ENCODE results near the gene SPTBN2. TPM values are rescaled to one million over a fixed set of nuclear protein-coding genes. Genes with fewer than 3 reads are reported as not detected.

Gene SPTBN2
- total RNA-seq, 1 donor from 2014 or later = 11.5 TPM

GRCh38 chr11:66717925-66718319 is 11.1 kb downstream of the SPTBN2 start:
- Histone ChIP-seq H3K9me3 (ENCODE audit: control insufficient read depth in 3 of 3, low read length in 3 of 3) (no peaks in the 10 kb centered on the region), H3K9ac (ENCODE audit: low read depth in 1 of 3, low read length in 3 of 3) (no peak overlapping the region), H3K4me1 (ENCODE audit: control insufficient read depth in 3 of 3, insufficient read depth in 3 of 3, low read length in 3 of 3) (no peaks in the 10 kb centered on the region), H3K27me3 (ENCODE audit: control insufficient read depth in 3 of 3, insufficient read depth in 3 of 3, low read length in 3 of 3) (peaks cover 24 to 40% (median 26%) of the 10 kb centered on the region in 3 donors), H3K4me3 (ENCODE audit: low read length in 3 of 3) (no peak overlapping the region), H3K27ac (ENCODE audit: low read depth, low read length) (no peak overlapping the region), H3K36me3 (ENCODE audit: control insufficient read depth in 3 of 3, insufficient read depth in 3 of 3, low read length in 3 of 3) (no peaks in the 10 kb centered on the region)

DNA sequence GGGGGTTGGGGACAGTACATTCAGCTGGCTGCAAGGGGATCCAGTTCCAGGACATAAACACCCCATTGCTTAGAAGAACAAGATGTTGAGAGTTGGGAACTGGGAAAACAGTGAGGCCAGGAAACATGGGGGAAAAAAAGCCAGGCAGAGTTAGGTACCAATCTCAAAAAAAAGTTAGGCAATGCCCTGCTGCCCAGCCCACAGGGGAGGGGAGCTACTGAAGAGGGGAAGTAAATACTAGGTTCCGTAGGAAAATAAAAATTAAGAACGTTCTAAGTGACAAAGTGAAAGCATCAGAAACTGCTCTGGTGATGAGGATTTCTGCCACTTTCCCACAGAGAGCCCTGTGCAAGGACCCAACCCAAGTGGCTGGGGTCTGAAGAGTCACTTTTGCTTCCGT is 12.0 kb downstream of the SPTBN2 start:
- no peaks in the 10 kb centered on the region for H3K9me3 ChIP-seq (ENCODE audit: control insufficient read depth in 3 of 3, low read length in 3 of 3)
- H3K4me3 ChIP-seq (ENCODE audit: low read length in 3 of 3) = no peak overlapping the region
- H3K4me1 ChIP-seq (ENCODE audit: control insufficient read depth in 3 of 3, insufficient read depth in 3 of 3, low read length in 3 of 3) = no peaks in the 10 kb centered on the region
- no peaks in the 10 kb centered on the region for H3K36me3 ChIP-seq (ENCODE audit: control insufficient read depth in 3 of 3, insufficient read depth in 3 of 3, low read length in 3 of 3)
- no peak overlapping the region for H3K9ac ChIP-seq (ENCODE audit: low read depth in 1 of 3, low read length in 3 of 3)
- H3K27me3 ChIP-seq (ENCODE audit: control insufficient read depth in 3 of 3, insufficient read depth in 3 of 3, low read length in 3 of 3) = peaks cover 24 to 40% (median 26%) of the 10 kb centered on the region in 3 donors
- no peak overlapping the region for H3K27ac ChIP-seq (ENCODE audit: low read depth, low read length)

DNA sequence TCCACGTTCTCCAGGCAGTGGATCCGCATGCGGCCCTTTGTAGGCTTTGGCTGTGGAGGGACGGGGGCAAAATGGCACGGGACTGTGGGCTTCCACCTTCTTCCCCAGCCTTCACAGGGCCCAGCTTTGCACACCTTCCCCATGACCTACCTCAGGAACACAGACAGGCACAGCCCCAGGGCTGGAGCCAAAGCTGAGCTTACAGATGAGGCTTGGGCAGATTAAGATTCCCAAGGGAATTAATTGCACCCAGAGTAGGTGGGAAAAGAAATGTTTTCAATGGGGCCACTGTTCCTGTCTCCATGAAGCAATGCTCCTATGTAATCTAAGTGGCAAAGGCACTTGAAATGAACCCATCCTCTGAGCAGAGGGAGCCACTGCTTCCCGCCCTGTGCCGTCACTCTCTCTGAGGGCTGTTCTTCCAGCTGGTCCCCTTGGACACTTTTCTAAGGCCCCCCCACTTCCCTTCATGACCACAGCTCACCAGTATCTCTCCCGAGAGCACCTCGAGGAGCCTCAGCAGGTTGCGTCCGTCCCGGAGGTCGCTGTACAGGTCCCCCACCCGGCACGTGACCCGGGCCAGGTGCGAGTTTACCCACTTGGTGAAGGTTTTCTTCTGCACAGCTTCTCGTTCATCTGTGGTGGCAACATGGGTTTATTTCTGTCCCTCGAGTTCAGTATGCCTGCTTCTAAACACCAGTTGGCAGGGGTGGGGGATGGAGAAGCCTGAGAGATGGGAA is 13.5 kb downstream of the SPTBN2 start:
- Histone ChIP-seq H3K36me3 (ENCODE audit: control insufficient read depth in 3 of 3, insufficient read depth in 3 of 3, low read length in 3 of 3) (no peaks in the 10 kb centered on the region), H3K27me3 (ENCODE audit: control insufficient read depth in 3 of 3, insufficient read depth in 3 of 3, low read length in 3 of 3) (peaks cover 22 to 35% (median 24%) of the 10 kb centered on the region in 3 donors), H3K27ac (ENCODE audit: low read depth, low read length) (no peak overlapping the region), H3K9me3 (ENCODE audit: control insufficient read depth in 3 of 3, low read length in 3 of 3) (no peaks in the 10 kb centered on the region), H3K9ac (ENCODE audit: low read depth in 1 of 3, low read length in 3 of 3) (no peak overlapping the region), H3K4me1 (ENCODE audit: control insufficient read depth in 3 of 3, insufficient read depth in 3 of 3, low read length in 3 of 3) (no peaks in the 10 kb centered on the region), H3K4me3 (ENCODE audit: low read length in 3 of 3) (no peak overlapping the region)

DNA sequence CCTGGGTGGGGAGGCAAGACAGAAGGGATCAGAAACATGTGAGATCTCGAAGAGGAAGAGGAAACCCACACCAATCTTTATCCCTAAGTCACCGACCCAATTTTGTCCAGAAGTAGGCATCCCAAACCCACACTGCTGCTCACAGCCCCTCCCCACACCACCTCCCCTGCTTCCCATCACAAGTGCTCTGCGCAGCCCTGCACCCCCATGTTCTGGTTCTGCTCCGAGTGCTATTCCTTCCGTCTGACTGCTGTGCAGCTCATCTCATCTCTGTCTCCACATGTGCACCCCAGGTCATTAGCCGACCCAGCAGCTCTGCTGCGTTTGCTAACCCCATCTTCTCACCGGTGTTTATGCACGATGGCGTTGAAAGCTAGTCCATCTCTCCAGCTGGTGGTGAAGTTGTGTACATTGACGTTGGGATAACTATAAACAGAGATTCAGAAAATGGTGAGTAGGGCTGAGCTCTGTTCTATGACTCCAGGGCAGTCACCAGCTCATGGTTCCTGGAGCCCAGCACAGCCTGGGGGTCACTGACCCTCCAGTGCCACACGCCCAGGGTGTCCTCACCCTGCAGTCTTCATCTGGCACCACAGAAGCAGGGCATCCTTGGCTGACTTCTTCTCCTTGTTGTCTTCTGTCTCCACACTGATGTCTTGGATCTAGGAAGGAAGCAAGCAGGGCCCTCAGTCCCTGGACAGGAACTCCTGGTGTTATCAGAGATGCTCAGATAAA is 15.1 kb downstream of the SPTBN2 start:
- H3K9ac ChIP-seq (ENCODE audit: low read depth in 1 of 3, low read length in 3 of 3) = no peak overlapping the region
- H3K36me3 ChIP-seq (ENCODE audit: control insufficient read depth in 3 of 3, insufficient read depth in 3 of 3, low read length in 3 of 3) = no peaks in the 10 kb centered on the region
- peaks cover 10 to 22% (median 11%) of the 10 kb centered on the region in 3 donors for H3K27me3 ChIP-seq (ENCODE audit: control insufficient read depth in 3 of 3, insufficient read depth in 3 of 3, low read length in 3 of 3)
- no peaks in the 10 kb centered on the region for H3K4me1 ChIP-seq (ENCODE audit: control insufficient read depth in 3 of 3, insufficient read depth in 3 of 3, low read length in 3 of 3)
- no peak overlapping the region for H3K4me3 ChIP-seq (ENCODE audit: low read length in 3 of 3)
- H3K27ac ChIP-seq (ENCODE audit: low read depth, low read length) = no peak overlapping the region
- no peaks in the 10 kb centered on the region for H3K9me3 ChIP-seq (ENCODE audit: control insufficient read depth in 3 of 3, low read length in 3 of 3)

GRCh38 chr11:66710384-66710930 is 18.6 kb downstream of the SPTBN2 start:
- no peak overlapping the region for H3K27ac ChIP-seq (ENCODE audit: low read depth, low read length)
- no peak overlapping the region for H3K9ac ChIP-seq (ENCODE audit: low read depth in 1 of 3, low read length in 3 of 3)
- H3K36me3 ChIP-seq (ENCODE audit: control insufficient read depth in 3 of 3, insufficient read depth in 3 of 3, low read length in 3 of 3) = no peaks in the 10 kb centered on the region
- H3K4me1 ChIP-seq (ENCODE audit: control insufficient read depth in 3 of 3, insufficient read depth in 3 of 3, low read length in 3 of 3) = no peaks in the 10 kb centered on the region
- no peaks in the 10 kb centered on the region for H3K9me3 ChIP-seq (ENCODE audit: control insufficient read depth in 3 of 3, low read length in 3 of 3)
- peaks cover 0 to 5% (median 0%) of the 10 kb centered on the region in 3 donors for H3K27me3 ChIP-seq (ENCODE audit: control insufficient read depth in 3 of 3, insufficient read depth in 3 of 3, low read length in 3 of 3)
- no peak overlapping the region for H3K4me3 ChIP-seq (ENCODE audit: low read length in 3 of 3)

DNA sequence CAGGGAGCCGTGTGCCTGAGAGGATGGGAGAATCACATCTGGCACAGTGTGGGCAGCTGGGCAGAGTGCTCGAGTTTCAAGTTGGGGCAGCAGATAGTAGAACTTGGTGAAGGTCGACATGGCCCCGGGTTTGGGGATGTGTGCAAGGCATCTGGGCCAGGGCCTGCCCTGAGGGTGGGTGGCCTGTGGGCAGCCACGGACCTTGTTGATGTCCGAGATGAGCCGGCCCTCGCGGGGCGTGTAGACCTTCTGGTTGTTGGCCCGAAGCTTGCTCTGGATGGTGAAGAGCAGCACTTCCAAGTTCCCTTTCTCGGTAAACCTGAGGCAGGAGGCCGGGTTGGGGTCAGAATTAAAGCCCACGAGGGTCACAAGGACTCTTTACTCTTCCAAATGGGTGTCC is 20.3 kb downstream of the SPTBN2 start:
- Histone ChIP-seq H3K27ac (ENCODE audit: low read depth, low read length) (no peak overlapping the region), H3K4me3 (ENCODE audit: low read length in 3 of 3) (no peak overlapping the region), H3K9me3 (ENCODE audit: control insufficient read depth in 3 of 3, low read length in 3 of 3) (no peaks in the 10 kb centered on the region), H3K27me3 (ENCODE audit: control insufficient read depth in 3 of 3, insufficient read depth in 3 of 3, low read length in 3 of 3) (no peaks in the 10 kb centered on the region), H3K4me1 (ENCODE audit: control insufficient read depth in 3 of 3, insufficient read depth in 3 of 3, low read length in 3 of 3) (no peaks in the 10 kb centered on the region), H3K9ac (ENCODE audit: low read depth in 1 of 3, low read length in 3 of 3) (no peak overlapping the region), H3K36me3 (ENCODE audit: control insufficient read depth in 3 of 3, insufficient read depth in 3 of 3, low read length in 3 of 3) (no peaks in the 10 kb centered on the region)

- no peaks in the 10 kb centered on the region for H3K4me1 ChIP-seq (ENCODE audit: control insufficient read depth in 3 of 3, insufficient read depth in 3 of 3, low read length in 3 of 3)
- no peak overlapping the region for H3K9ac ChIP-seq (ENCODE audit: low read depth in 1 of 3, low read length in 3 of 3)
- no peaks in the 10 kb centered on the region for H3K27me3 ChIP-seq (ENCODE audit: control insufficient read depth in 3 of 3, insufficient read depth in 3 of 3, low read length in 3 of 3)
- H3K27ac ChIP-seq (ENCODE audit: low read depth, low read length) = no peak overlapping the region
- H3K9me3 ChIP-seq (ENCODE audit: control insufficient read depth in 3 of 3, low read length in 3 of 3) = no peaks in the 10 kb centered on the region
- no peak overlapping the region for H3K4me3 ChIP-seq (ENCODE audit: low read length in 3 of 3)
- no peaks in the 10 kb centered on the region for H3K36me3 ChIP-seq (ENCODE audit: control insufficient read depth in 3 of 3, insufficient read depth in 3 of 3, low read length in 3 of 3)
These were observed 20.9 kb downstream of the SPTBN2 start for GRCh38 chr11:66708094-66708493.

DNA sequence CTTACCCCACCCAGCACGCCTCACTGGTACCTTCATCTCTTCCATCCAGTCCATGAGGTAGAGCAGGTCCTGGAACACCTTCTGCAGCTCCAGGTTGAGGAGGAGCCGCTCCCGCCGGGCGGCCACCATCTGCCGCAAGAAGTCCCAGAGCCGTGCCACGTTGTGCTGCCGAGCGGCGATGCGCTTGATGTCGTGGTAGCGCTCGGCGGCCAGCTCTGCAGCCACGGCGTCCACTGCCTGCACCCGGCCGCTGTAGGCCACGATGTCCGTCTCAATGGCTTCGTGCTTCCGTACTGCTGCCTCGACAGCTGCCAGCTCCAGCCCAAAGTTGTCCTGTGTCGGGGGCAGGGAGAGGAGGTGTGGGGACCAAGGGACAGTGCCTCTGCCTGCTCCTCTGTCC is 21.5 kb downstream of the SPTBN2 start:
- Histone ChIP-seq H3K27ac (ENCODE audit: low read depth, low read length) (no peak overlapping the region), H3K4me1 (ENCODE audit: control insufficient read depth in 3 of 3, insufficient read depth in 3 of 3, low read length in 3 of 3) (no peaks in the 10 kb centered on the region), H3K9ac (ENCODE audit: low read depth in 1 of 3, low read length in 3 of 3) (no peak overlapping the region), H3K4me3 (ENCODE audit: low read length in 3 of 3) (no peak overlapping the region), H3K36me3 (ENCODE audit: control insufficient read depth in 3 of 3, insufficient read depth in 3 of 3, low read length in 3 of 3) (no peaks in the 10 kb centered on the region), H3K9me3 (ENCODE audit: control insufficient read depth in 3 of 3, low read length in 3 of 3) (no peaks in the 10 kb centered on the region), H3K27me3 (ENCODE audit: control insufficient read depth in 3 of 3, insufficient read depth in 3 of 3, low read length in 3 of 3) (no peaks in the 10 kb centered on the region)

- no peaks in the 10 kb centered on the region for H3K27me3 ChIP-seq (ENCODE audit: control insufficient read depth in 3 of 3, insufficient read depth in 3 of 3, low read length in 3 of 3)
- H3K9ac ChIP-seq (ENCODE audit: low read depth in 1 of 3, low read length in 3 of 3) = no peak overlapping the region
- no peaks in the 10 kb centered on the region for H3K36me3 ChIP-seq (ENCODE audit: control insufficient read depth in 3 of 3, insufficient read depth in 3 of 3, low read length in 3 of 3)
- no peaks in the 10 kb centered on the region for H3K9me3 ChIP-seq (ENCODE audit: control insufficient read depth in 3 of 3, low read length in 3 of 3)
- no peak overlapping the region for H3K27ac ChIP-seq (ENCODE audit: low read depth, low read length)
- no peaks in the 10 kb centered on the region for H3K4me1 ChIP-seq (ENCODE audit: control insufficient read depth in 3 of 3, insufficient read depth in 3 of 3, low read length in 3 of 3)
- H3K4me3 ChIP-seq (ENCODE audit: low read length in 3 of 3) = no peak overlapping the region
These were observed 22.0 kb downstream of the SPTBN2 start for GRCh38 chr11:66706989-66707388.
